Gastrocnemius medialis (tissue), 4 donors: ENCODE measurements around the gene AJUBA.

Experiments
- CTCF ChIP-seq, 5 experiments: fragments of 450-650 bp in 3 of 5; fragments of 200-600 bp in 2 of 5; sonication (generic) in 2 of 5; IDR thresholded peaks in 4 of 5; conservative IDR thresholded peaks in 1 of 5; 1 replicate in 4 of 5; 2 replicates in 1 of 5; pipeline ENCODE4 v1.5.1; 2016 to 2019; ENCODE audit warnings: antibody characterized with exemption in 5 of 5, mild to moderate bottlenecking in 3 of 5, moderate library complexity in 3 of 5
- POLR2A ChIP-seq, 2 donors: fragments of 450-650 bp; IDR thresholded peaks; one replicate each; pipeline ENCODE4 v1.6.1; 2017; ENCODE audit warnings: antibody characterized with exemption in 2 of 2, mild to moderate bottlenecking in 2 of 2, moderate library complexity in 2 of 2

- TF ChIP-seq CTCF (IDR thresholded peaks at IDR 0.05 in 4 of 5, conservative IDR thresholded peaks at IDR 0.05 in 1 of 5): no peak
- peak in 1 of 2 donors; percentile 36 for TF ChIP-seq POLR2A (IDR thresholded peaks at IDR 0.05)
These were observed 27.8 kb upstream of the AJUBA start, which contains the start of gene C14orf93 for GRCh38 chr14:23009939-23010726.
